Measurements from ENCODE around the gene SHC3. TPM values are rescaled to one million over a fixed set of nuclear protein-coding genes. Genes with fewer than 3 reads are reported as not detected.

SHC3 gene
- polyA plus RNA-seq, 1 donor from 2014 or later: 22.9 TPM

- H3K36me3 ChIP-seq (ENCODE audit: insufficient read depth, low read length): no peaks in the 10 kb centered on the region
- no peak overlapping the region for H3K4me2 ChIP-seq (ENCODE audit: low read length)
- no peaks in the 10 kb centered on the region for H3K9me3 ChIP-seq (ENCODE audit: low read length)
- H3K9ac ChIP-seq (ENCODE audit: low read length): no peak overlapping the region
- H4K20me1 ChIP-seq (ENCODE audit: insufficient read depth): no peaks in the 10 kb centered on the region
- H3K27me3 ChIP-seq (ENCODE audit: insufficient read depth, low read depth, low read length): no peaks in the 10 kb centered on the region
- H2AFZ ChIP-seq (ENCODE audit: low read depth, low read length): no peak overlapping the region
- no peak for TF ChIP-seq SMC3 (conservative IDR thresholded peaks at IDR 0.05; ENCODE audit: poor library complexity)
- H3F3A ChIP-seq (ENCODE audit: insufficient read depth, low read length, poor library complexity, severe bottlenecking): no peaks in the 10 kb centered on the region
- H3K9me2 ChIP-seq (ENCODE audit: insufficient read depth, low read length): no peaks in the 10 kb centered on the region
- no peaks in the 10 kb centered on the region for H3K79me2 ChIP-seq (replicated peaks; ENCODE audit: insufficient read depth, low read length)
- no peak overlapping the region for H3K4me3 ChIP-seq (ENCODE audit: low read length)
- no peak overlapping the region for H3K27ac ChIP-seq (ENCODE audit: low read length)
These were observed 207.3 kb downstream of the SHC3 start for GRCh38 chr9:88971131-88971960.

GRCh38 chr9:88969646-88970373, 208.8 kb downstream of the SHC3 start:
- H4K20me1 ChIP-seq (ENCODE audit: insufficient read depth): no peaks in the 10 kb centered on the region
- no peak overlapping the region for H2AFZ ChIP-seq (ENCODE audit: low read depth, low read length)
- no peaks in the 10 kb centered on the region for H3K79me2 ChIP-seq (replicated peaks; ENCODE audit: insufficient read depth, low read length)
- no peaks in the 10 kb centered on the region for H3K27me3 ChIP-seq (ENCODE audit: insufficient read depth, low read depth, low read length)
- H3K4me2 ChIP-seq (ENCODE audit: low read length): no peak overlapping the region
- H3K4me3 ChIP-seq (ENCODE audit: low read length): no peak overlapping the region
- no peaks in the 10 kb centered on the region for H3K9me2 ChIP-seq (ENCODE audit: insufficient read depth, low read length)
- H3K36me3 ChIP-seq (ENCODE audit: insufficient read depth, low read length): no peaks in the 10 kb centered on the region
- H3K9me3 ChIP-seq (ENCODE audit: low read length): no peaks in the 10 kb centered on the region
- no peak overlapping the region for H3K27ac ChIP-seq (ENCODE audit: low read length)
- H3K9ac ChIP-seq (ENCODE audit: low read length): no peak overlapping the region
- H3F3A ChIP-seq (ENCODE audit: insufficient read depth, low read length, poor library complexity, severe bottlenecking): no peaks in the 10 kb centered on the region
- TF ChIP-seq EZH2 (IDR thresholded peaks at IDR 0.05; ENCODE audit: borderline replicate concordance, insufficient read depth, low read length, poor library complexity, severe bottlenecking): no peak
- TF ChIP-seq TAF1 (IDR thresholded peaks at IDR 0.05; ENCODE audit: low read depth): no peak
- TF ChIP-seq EP300 (conservative IDR thresholded peaks at IDR 0.05; ENCODE audit: poor library complexity, severe bottlenecking): no peak
- no peak for TF ChIP-seq SMC3 (conservative IDR thresholded peaks at IDR 0.05; ENCODE audit: poor library complexity)
- TF ChIP-seq POLR2AphosphoS5 (IDR thresholded peaks at IDR 0.05): no peak
- no peak for TF ChIP-seq RAD21 (conservative IDR thresholded peaks at IDR 0.05)
- no peak for TF ChIP-seq CTCF (IDR thresholded peaks at IDR 0.05; ENCODE audit: poor library complexity, severe bottlenecking)
- no peak for TF ChIP-seq MXI1 (conservative IDR thresholded peaks at IDR 0.05; ENCODE audit: poor library complexity, severe bottlenecking)
- no peak for TF ChIP-seq REST (IDR thresholded peaks at IDR 0.05; ENCODE audit: borderline replicate concordance)

Measured in neural cell (in vitro differentiated cells).